HepG2 (cell line): Measurements from ENCODE around the gene CRADD. TPM values are rescaled to one million over a fixed set of nuclear protein-coding genes. Genes with fewer than 3 reads are reported as not detected.

Experiments
- ATAC-seq: fragments of 200-7000 bp; cut with Tn5 transposase; 3 replicates; pipeline ENCODE4 v1.9.1; 2020; ENCODE audit warnings: mild to moderate bottlenecking, moderate library complexity
- BruUV-seq: library from RNA; stranded (reverse); fragments of 400-500 nt; replicated peaks from 2 replicates; lab custom pipeline; 2021; lab: Mats Ljungman, UMichigan
- CTCF ChIA-PET: fragments of 300-600 bp; formaldehyde crosslinking; extraction: SDS; loops from one replicate; lab custom pipeline; 2021; ENCODE audit warnings: low total read pairs, inconsistent platforms, low intra/inter-chr PET ratio; lab: Yijun Ruan, JAX
- POLR2A ChIA-PET: fragments of 350-600 bp; sonication (Branson Sonifier 250); formaldehyde crosslinking; loops from one replicate; lab custom pipeline; 2020; ENCODE audit warnings: antibody characterized with exemption, inconsistent platforms; lab: Yijun Ruan, JAX
- DNase-seq: peaks from one replicate; pipeline ENCODE4 v3.0.0-alpha.2; 2015; ENCODE audit warnings: low spot score
- FAIRE-seq: peaks from 3 replicates; lab custom pipeline; 2011; peaks lifted over from hg19 to GRCh38; lab: Jason Lieb, UNC
- H2AFZ ChIP-seq: one replicate; pipeline ENCODE4 v1.6.1; 2011; ENCODE audit warnings: low read length, inconsistent platforms
- H3K27ac ChIP-seq: fragments of 300-600 bp; 3 replicates; pipeline ENCODE4 v1.8.0; 2011; ENCODE audit warnings: mixed run types, mild to moderate bottlenecking, mixed read lengths, low read length, inconsistent platforms; ENCODE audit not compliant: insufficient read depth; ENCODE audit errors: extremely low read length
- H3K27me3 ChIP-seq, 2 experiments: fragments of 200-600 bp in 1 of 2; 2 replicates in 1 of 2; 3 replicates in 1 of 2; pipeline versions ENCODE4 v1.6.0 to v1.8.0; 2011; ENCODE audit warnings: low read length in 2 of 2, mild to moderate bottlenecking in 2 of 2, moderate library complexity in 2 of 2, inconsistent platforms in 1 of 2; ENCODE audit not compliant: insufficient read depth in 2 of 2, control insufficient read depth in 1 of 2
- H3K36me3 ChIP-seq, 2 experiments: fragments of 200-600 bp in 1 of 2; replicated peaks in 1 of 2; 2 replicates in 1 of 2; 3 replicates in 1 of 2; pipeline versions ENCODE4 v1.5.1 to v1.8.0; 2011; ENCODE audit warnings: low read length in 2 of 2, inconsistent platforms in 1 of 2; ENCODE audit not compliant: insufficient read depth in 2 of 2, control insufficient read depth in 1 of 2
- H3K4me1 ChIP-seq: 2 replicates; pipeline ENCODE4 v1.5.1; 2012; ENCODE audit warnings: low read length, inconsistent platforms; ENCODE audit not compliant: insufficient read depth
- H3K4me2 ChIP-seq: 2 replicates; pipeline ENCODE4 v1.6.0; 2011; ENCODE audit warnings: low read depth, low read length, inconsistent platforms
- H3K4me3 ChIP-seq, 3 experiments: fragments of 200-600 bp in 1 of 3; sonication (generic), shearing (Covaris generic) in 1 of 3; replicated peaks in 1 of 3; 2 replicates each; pipeline ENCODE4 v1.5.1; 2011 to 2016; ENCODE audit warnings: low read length in 3 of 3, inconsistent platforms in 2 of 3, low read depth in 2 of 3, mild to moderate bottlenecking in 2 of 3, control low read depth in 1 of 3, mixed read lengths in 1 of 3; ENCODE audit not compliant: insufficient read depth in 1 of 3
- H3K79me2 ChIP-seq: one replicate; pipeline ENCODE4 v1.6.1; 2011; ENCODE audit warnings: low read length, inconsistent platforms; ENCODE audit not compliant: insufficient read depth
- H3K9ac ChIP-seq: 2 replicates; pipeline ENCODE4 v1.6.0; 2011; ENCODE audit warnings: mild to moderate bottlenecking, low read depth, low read length, inconsistent platforms; ENCODE audit not compliant: insufficient read depth
- H3K9me3 ChIP-seq: 2 replicates; pipeline ENCODE4 v1.5.1; 2012; ENCODE audit warnings: mild to moderate bottlenecking, low read length
- H4K20me1 ChIP-seq: 2 replicates; pipeline ENCODE4 v1.6.0; 2011; ENCODE audit warnings: inconsistent platforms, mild to moderate bottlenecking, low read length, moderate library complexity; ENCODE audit not compliant: insufficient read depth
- HMG20B ChIP-seq: conservative IDR thresholded peaks from 2 replicates; pipeline ENCODE4 v1.6.1; 2016; ENCODE audit warnings: missing genetic modification reagents, missing compliant biosample characterization
- KLF13 ChIP-seq: sonication (generic); formaldehyde crosslinking; IDR thresholded peaks from 2 replicates; pipeline ENCODE4 v1.4.0; 2020; ENCODE audit warnings: mild to moderate bottlenecking, missing genetic modification reagents
- SALL2 ChIP-seq: sonication (generic); formaldehyde crosslinking; IDR thresholded peaks from 2 replicates; pipeline ENCODE4 v1.8.1; 2023; ENCODE audit warnings: mild to moderate bottlenecking, missing genetic modification reagents, inconsistent platforms
- TRAFD1 ChIP-seq: sonication (generic); formaldehyde crosslinking; IDR thresholded peaks from 2 replicates; pipeline ENCODE4 v1.5.1; 2020; ENCODE audit warnings: missing genetic modification reagents, mild to moderate bottlenecking, borderline replicate concordance
- ZNF160 ChIP-seq: sonication (generic); formaldehyde crosslinking; IDR thresholded peaks from 2 replicates; pipeline ENCODE4 v1.8.0; 2022; ENCODE audit warnings: mild to moderate bottlenecking, inconsistent platforms, missing genetic modification reagents
- ZNF232 ChIP-seq: sonication (generic); formaldehyde crosslinking; IDR thresholded peaks from 2 replicates; pipeline ENCODE4 v1.4.0; 2020; ENCODE audit warnings: missing genetic modification reagents, borderline replicate concordance
- ZNF619 ChIP-seq: sonication (generic); formaldehyde crosslinking; IDR thresholded peaks from 2 replicates; pipeline ENCODE4 v1.4.0; 2020; ENCODE audit warnings: mild to moderate bottlenecking, missing genetic modification reagents
- ZNF746 ChIP-seq: sonication (generic); formaldehyde crosslinking; IDR thresholded peaks from 2 replicates; pipeline ENCODE4 v1.8.0; 2022; ENCODE audit warnings: mild to moderate bottlenecking, missing genetic modification reagents
- WGBS: methylation state at CpG from one replicate; pipeline ENCODE4 v1.1.6; 2017; ENCODE audit warnings: low lambda C conversion rate; 5-methylcytosine and 5-hydroxymethylcytosine counted together
- in situ Hi-C: cut with HindIII; loops from 2 replicates; pipeline ENCODE4 v1.10.0; 2017; ENCODE audit warnings: low pct_unique_long_range_greater_than_20kb; ENCODE audit not compliant: extremely low pct_ligation_motif_present
- intact Hi-C: fragments of 100-400 bp; cut with micrococcal nuclease; formaldehyde crosslinking; loops from one replicate; pipeline ENCODE4 v1.10.0; 2022; ENCODE audit not compliant: unreplicated experiment
- polyA plus RNA-seq, 8 experiments: library from polyadenylated mRNA; depleted of rRNA in 3 of 8; stranded (reverse) in 7 of 8; unstranded in 1 of 8; fragments of >200 nt; fragmentation: Illumina TruSeq in 4 of 8; extraction: Trizol in 4 of 8; gene quantifications; 2 replicates each; pipeline versions ENCODE4 v1.2.1 to v1.2.3, GENCODE V29; 2011 to 2016; ENCODE audit warnings: low read depth in 4 of 8, missing spikeins in 1 of 8, mixed read lengths in 1 of 8; ENCODE audit not compliant: insufficient read depth in 1 of 8
- total RNA-seq, 5 experiments: library from RNA; depleted of rRNA; stranded (reverse); fragments of >200 nt; fragmentation: Illumina TruSeq; extraction: Trizol; gene quantifications; 2 replicates each; pipeline ENCODE4 v1.2.3, GENCODE V29; 2016; ENCODE audit warnings: low read depth in 1 of 5
- TF ChIP-seq, protein P1 (sequence below): sonication (generic); formaldehyde crosslinking; IDR thresholded peaks from 2 replicates; pipeline ENCODE4 v1.5.1; 2020; ENCODE audit warnings: mild to moderate bottlenecking, missing genetic modification reagents, borderline replicate concordance
- TF ChIP-seq, protein P2 (sequence below): sonication (generic); formaldehyde crosslinking; IDR thresholded peaks from 2 replicates; pipeline ENCODE4; 2020; ENCODE audit warnings: missing genetic modification reagents, mild to moderate bottlenecking, borderline replicate concordance
- TF ChIP-seq, protein P3 (sequence below): sonication (generic); formaldehyde crosslinking; IDR thresholded peaks from 2 replicates; pipeline ENCODE4 v1.4.0; 2020; ENCODE audit warnings: mild to moderate bottlenecking, missing genetic modification reagents, borderline replicate concordance

Gene CRADD
- total and polyA plus RNA-seq, 2 of the 13 experiments (the other 11 are each of a cell fraction or from before 2014, with no cell fraction given) = 12.4 to 18.8 TPM

DNA sequence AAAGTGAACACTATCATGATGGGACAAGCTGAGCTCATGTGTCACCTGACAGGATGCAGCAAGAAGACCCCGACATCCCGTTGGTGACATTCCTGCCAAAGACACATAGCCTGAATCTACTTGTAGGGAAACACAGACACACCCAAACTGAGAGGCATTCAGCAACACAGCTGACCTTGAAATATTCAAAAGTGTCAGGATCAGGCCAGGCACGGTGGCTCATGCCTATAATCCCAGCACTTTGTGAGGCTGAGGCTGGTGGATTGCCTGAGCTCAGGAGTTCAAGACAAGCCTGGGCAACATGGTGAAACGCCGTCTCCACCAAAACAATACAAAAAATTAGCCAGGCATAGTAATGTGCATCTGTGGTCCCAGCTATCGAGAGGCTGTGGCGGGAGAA lies 239.2 kb downstream of the CRADD start:
- Histone ChIP-seq H3K9me3 (no peaks in the 10 kb centered on the region), H4K20me1 (no peaks in the 10 kb centered on the region), H3K27me3 (no peaks in the 10 kb centered on the region), H3K4me2 (no peak overlapping the region), H3K4me1 (no peaks in the 10 kb centered on the region), H3K9ac (no peak overlapping the region), H2AFZ (no peak overlapping the region), H3K79me2 (no peaks in the 10 kb centered on the region), H3K4me3 (no peak overlapping the region), H3K36me3 (no peaks in the 10 kb centered on the region), H3K27ac (no peak overlapping the region)
- ChIA-PET CTCF (no interaction called here), POLR2A (no interaction called here)
- no peak for FAIRE-seq
- TF ChIP-seq ZNF746 (CRISPR knock-in tag) (no peak), ZNF232 (no peak), SALL2 (CRISPR knock-in tag) (no peak), HMG20B (CRISPR knock-in tag) (no peak), ZNF160 (CRISPR knock-in tag) (no peak), ZNF619 (CRISPR knock-in tag) (no peak), KLF13 (no peak), TRAFD1 (CRISPR knock-in tag) (no peak)
- TF ChIP-seq, protein P1, sequence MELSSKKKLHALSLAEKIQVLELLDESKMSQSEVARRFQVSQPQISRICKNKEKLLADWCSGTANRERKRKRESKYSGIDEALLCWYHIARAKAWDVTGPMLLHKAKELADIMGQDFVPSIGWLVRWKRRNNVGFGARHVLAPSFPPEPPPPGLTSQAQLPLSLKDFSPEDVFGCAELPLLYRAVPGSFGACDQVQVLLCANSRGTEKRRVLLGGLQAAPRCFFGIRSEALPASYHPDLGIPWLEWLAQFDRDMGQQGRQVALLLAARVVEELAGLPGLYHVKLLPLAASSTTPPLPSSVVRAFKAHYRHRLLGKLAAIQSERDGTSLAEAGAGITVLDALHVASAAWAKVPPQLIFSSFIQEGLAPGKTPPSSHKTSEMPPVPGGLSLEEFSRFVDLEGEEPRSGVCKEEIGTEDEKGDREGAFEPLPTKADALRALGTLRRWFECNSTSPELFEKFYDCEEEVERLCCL (CRISPR knock-in tag) = no peak
- TF ChIP-seq, protein P2, sequence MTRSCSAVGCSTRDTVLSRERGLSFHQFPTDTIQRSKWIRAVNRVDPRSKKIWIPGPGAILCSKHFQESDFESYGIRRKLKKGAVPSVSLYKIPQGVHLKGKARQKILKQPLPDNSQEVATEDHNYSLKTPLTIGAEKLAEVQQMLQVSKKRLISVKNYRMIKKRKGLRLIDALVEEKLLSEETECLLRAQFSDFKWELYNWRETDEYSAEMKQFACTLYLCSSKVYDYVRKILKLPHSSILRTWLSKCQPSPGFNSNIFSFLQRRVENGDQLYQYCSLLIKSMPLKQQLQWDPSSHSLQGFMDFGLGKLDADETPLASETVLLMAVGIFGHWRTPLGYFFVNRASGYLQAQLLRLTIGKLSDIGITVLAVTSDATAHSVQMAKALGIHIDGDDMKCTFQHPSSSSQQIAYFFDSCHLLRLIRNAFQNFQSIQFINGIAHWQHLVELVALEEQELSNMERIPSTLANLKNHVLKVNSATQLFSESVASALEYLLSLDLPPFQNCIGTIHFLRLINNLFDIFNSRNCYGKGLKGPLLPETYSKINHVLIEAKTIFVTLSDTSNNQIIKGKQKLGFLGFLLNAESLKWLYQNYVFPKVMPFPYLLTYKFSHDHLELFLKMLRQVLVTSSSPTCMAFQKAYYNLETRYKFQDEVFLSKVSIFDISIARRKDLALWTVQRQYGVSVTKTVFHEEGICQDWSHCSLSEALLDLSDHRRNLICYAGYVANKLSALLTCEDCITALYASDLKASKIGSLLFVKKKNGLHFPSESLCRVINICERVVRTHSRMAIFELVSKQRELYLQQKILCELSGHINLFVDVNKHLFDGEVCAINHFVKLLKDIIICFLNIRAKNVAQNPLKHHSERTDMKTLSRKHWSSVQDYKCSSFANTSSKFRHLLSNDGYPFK (CRISPR knock-in tag) = no peak
- TF ChIP-seq, protein P3, sequence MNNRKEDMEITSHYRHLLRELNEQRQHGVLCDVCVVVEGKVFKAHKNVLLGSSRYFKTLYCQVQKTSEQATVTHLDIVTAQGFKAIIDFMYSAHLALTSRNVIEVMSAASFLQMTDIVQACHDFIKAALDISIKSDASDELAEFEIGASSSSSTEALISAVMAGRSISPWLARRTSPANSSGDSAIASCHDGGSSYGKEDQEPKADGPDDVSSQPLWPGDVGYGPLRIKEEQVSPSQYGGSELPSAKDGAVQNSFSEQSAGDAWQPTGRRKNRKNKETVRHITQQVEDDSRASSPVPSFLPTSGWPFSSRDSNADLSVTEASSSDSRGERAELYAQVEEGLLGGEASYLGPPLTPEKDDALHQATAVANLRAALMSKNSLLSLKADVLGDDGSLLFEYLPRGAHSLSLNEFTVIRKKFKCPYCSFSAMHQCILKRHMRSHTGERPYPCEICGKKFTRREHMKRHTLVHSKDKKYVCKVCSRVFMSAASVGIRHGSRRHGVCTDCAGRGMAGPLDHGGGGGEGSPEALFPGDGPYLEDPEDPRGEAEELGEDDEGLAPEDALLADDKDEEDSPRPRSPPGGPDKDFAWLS (CRISPR knock-in tag) = no peak
- no TSS peak for BruUV-seq
- no peak for ATAC-seq
- WGBS = 54% methylated on average over 6 of the region's 7 CpGs
- intact Hi-C loops = no loop called here
- DNase-seq = no peak
- in situ Hi-C loops = no loop called here
